GM21515 (cell line): ENCODE results near the gene FEV.
"Not testable (repeated sequence)": the region's sequence is repeated elsewhere in the genome, so short reads cannot be mapped to it uniquely, and the experiment has no call there.

Experiments used
- ATAC-seq: cut with Tn5 transposase; IDR thresholded peaks from one replicate; pipeline ENCODE4 v1.9.1; 2021; ENCODE audit not compliant: unreplicated experiment

FEV gene

GRCh38 chr2:218946621-218947020, 38.4 kb downstream of the FEV start:
- no peak for ATAC-seq

- no peak for ATAC-seq
These were observed 40.1 kb downstream of the FEV start for GRCh38 chr2:218944759-218945404.

DNA sequence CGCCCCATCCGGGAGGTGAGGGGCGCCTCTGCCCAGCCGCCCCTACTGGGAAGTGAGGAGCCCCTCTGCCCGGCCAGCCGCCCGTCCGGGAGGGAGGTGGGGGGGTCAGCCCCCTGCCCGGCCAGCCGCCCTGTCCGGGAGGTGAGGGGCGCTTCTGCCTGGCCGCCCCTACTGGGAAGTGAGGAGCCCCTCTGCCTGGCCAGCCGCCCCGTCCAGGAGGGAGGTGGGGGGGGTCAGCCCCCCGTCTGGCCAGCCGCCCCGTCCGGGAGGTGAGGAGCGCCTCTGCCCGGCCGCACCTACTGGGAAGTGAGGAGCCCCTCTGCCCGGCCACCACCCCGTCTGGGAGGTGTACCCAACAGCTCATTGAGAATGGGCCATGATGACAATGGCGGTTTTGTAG, 53.2 kb downstream of the FEV start:
- not testable (repeated sequence) for ATAC-seq
